Measurements from ENCODE around the gene SCYGR3. TPM values are rescaled to one million over a fixed set of nuclear protein-coding genes. Genes with fewer than 3 reads are reported as not detected.

The SCYGR3 gene
- total RNA-seq, 1 donor from 2014 or later = not detected

DNA sequence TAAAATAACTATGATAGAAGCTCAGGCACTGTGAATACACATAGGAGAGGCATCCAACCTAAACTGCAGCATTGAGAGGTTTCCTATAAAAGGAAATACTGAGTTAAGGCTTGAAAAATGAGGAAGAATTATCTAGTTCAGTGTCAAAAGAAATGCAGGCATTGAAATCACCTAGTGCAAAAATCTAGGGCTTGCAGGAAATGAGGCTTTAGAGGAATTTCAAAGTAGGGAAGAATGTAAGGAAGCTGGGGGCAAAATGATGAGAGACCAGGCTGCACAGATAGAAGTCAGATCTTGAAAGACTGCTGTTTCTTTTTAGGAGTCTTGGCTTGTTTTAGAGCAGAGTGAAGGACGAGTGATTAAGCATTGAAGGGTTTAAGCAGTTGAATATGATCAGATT is 44.0 kb downstream of the SCYGR3 start:
- H3K27me3 Mint-ChIP-seq (ENCODE audit: unreplicated experiment) = peaks cover 1% of the 10 kb centered on the region
- no peak overlapping the region for H3K4me3 Mint-ChIP-seq (ENCODE audit: unreplicated experiment)
- H3K4me1 Mint-ChIP-seq (ENCODE audit: unreplicated experiment) = peaks cover 18% of the 10 kb centered on the region
- H3K9me3 Mint-ChIP-seq (ENCODE audit: unreplicated experiment) = no peaks in the 10 kb centered on the region
- H3K36me3 Mint-ChIP-seq (ENCODE audit: low read depth, unreplicated experiment) = no peaks in the 10 kb centered on the region
- DNase-seq (ENCODE audit: low spot score) = no peak
- peak overlapping the region; percentile 72 for H3K27ac Mint-ChIP-seq (ENCODE audit: unreplicated experiment)
- TF ChIP-seq, protein P1, sequence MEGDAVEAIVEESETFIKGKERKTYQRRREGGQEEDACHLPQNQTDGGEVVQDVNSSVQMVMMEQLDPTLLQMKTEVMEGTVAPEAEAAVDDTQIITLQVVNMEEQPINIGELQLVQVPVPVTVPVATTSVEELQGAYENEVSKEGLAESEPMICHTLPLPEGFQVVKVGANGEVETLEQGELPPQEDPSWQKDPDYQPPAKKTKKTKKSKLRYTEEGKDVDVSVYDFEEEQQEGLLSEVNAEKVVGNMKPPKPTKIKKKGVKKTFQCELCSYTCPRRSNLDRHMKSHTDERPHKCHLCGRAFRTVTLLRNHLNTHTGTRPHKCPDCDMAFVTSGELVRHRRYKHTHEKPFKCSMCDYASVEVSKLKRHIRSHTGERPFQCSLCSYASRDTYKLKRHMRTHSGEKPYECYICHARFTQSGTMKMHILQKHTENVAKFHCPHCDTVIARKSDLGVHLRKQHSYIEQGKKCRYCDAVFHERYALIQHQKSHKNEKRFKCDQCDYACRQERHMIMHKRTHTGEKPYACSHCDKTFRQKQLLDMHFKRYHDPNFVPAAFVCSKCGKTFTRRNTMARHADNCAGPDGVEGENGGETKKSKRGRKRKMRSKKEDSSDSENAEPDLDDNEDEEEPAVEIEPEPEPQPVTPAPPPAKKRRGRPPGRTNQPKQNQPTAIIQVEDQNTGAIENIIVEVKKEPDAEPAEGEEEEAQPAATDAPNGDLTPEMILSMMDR (IDR thresholded peaks at IDR 0.05; ENCODE audit: unreplicated experiment) = no peak

DNA sequence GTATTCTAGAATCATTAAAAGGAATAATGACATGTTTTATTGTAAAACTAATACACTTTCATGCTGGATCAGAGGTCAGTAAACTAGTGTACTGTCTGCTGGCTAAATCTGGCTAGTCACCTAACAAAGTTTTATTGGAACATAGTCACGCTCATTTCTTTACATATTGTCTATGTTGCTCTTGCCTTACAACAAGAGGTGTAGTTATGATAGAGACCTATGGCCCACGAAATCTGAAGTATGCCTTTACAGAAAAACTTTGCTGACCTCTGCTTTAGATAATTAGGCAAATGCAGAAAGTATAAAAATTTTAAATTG is 45.8 kb downstream of the SCYGR3 start:
- peaks cover 21% of the 10 kb centered on the region for H3K4me1 Mint-ChIP-seq (ENCODE audit: unreplicated experiment)
- TF ChIP-seq, protein P1 (IDR thresholded peaks at IDR 0.05; ENCODE audit: unreplicated experiment) = no peak
- no peaks in the 10 kb centered on the region for H3K9me3 Mint-ChIP-seq (ENCODE audit: unreplicated experiment)
- no peak overlapping the region for H3K27ac Mint-ChIP-seq (ENCODE audit: unreplicated experiment)
- peaks cover 1% of the 10 kb centered on the region for H3K27me3 Mint-ChIP-seq (ENCODE audit: unreplicated experiment)
- H3K36me3 Mint-ChIP-seq (ENCODE audit: low read depth, unreplicated experiment) = no peaks in the 10 kb centered on the region
- DNase-seq (ENCODE audit: low spot score) = no peak
- H3K4me3 Mint-ChIP-seq (ENCODE audit: unreplicated experiment) = no peak overlapping the region

DNA sequence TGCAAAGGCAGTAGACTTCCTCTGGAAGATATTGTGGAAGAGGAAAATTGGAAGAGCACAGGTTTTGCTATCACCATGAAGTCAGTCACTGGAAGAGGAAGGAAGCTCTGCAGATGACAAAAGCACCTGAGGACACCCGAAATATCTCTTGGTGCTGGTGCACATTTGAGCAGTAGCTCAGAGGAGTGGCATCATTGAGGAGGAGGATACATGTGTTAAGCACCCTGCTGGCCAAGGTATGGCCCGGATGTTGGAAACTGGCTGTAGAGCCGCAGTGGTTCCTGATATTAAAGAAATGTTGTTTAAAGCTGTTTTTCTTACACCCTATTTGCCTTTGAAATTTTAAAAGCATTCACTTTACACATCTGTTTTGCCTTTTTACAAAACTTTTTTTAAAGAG is 48.6 kb downstream of the SCYGR3 start:
- Mint-ChIP-seq H3K4me1 (ENCODE audit: unreplicated experiment) (peaks cover 13% of the 10 kb centered on the region), H3K4me3 (ENCODE audit: unreplicated experiment) (no peak overlapping the region), H3K9me3 (ENCODE audit: unreplicated experiment) (no peaks in the 10 kb centered on the region), H3K27me3 (ENCODE audit: unreplicated experiment) (no peaks in the 10 kb centered on the region), H3K27ac (ENCODE audit: unreplicated experiment) (no peak overlapping the region), H3K36me3 (ENCODE audit: low read depth, unreplicated experiment) (no peaks in the 10 kb centered on the region)
- DNase-seq (ENCODE audit: low spot score) = no peak
- TF ChIP-seq, protein P1 (IDR thresholded peaks at IDR 0.05; ENCODE audit: unreplicated experiment) = no peak

DNA sequence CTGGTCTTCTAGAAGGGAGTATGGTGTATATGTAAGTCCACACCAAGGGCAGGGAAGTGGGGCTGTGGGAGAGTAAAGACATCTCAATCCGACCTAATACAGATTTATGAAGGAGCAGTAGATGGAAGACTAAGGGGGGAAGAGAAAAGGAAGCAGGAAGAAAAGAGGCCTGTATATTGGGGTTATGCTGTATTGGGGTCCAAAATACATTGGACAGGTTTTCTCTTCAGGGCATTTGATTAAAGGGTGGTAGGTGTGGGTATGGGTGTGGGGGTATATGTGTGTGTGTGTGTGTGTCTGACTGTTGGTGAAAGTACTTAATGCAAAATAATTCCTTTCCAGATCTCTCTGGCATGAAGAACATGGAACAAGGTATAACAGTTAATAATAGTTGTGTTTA is 49.6 kb downstream of the SCYGR3 start:
- no peak overlapping the region for H3K27ac Mint-ChIP-seq (ENCODE audit: unreplicated experiment)
- H3K27me3 Mint-ChIP-seq (ENCODE audit: unreplicated experiment) = no peaks in the 10 kb centered on the region
- H3K36me3 Mint-ChIP-seq (ENCODE audit: low read depth, unreplicated experiment) = no peaks in the 10 kb centered on the region
- no peak overlapping the region for H3K4me3 Mint-ChIP-seq (ENCODE audit: unreplicated experiment)
- no peaks in the 10 kb centered on the region for H3K9me3 Mint-ChIP-seq (ENCODE audit: unreplicated experiment)
- H3K4me1 Mint-ChIP-seq (ENCODE audit: unreplicated experiment) = peaks cover 4% of the 10 kb centered on the region
- no peak for DNase-seq (ENCODE audit: low spot score)
- TF ChIP-seq, protein P1 (IDR thresholded peaks at IDR 0.05; ENCODE audit: unreplicated experiment) = no peak

Other genes starting within 250 kb of the SCYGR3 start
- gene TM4SF20, start 235.5 kb downstream of the SCYGR3 start, total RNA-seq (ENCODE audit: unreplicated experiment) = not detected
- not detected for gene SCYGR1, start 226.9 kb downstream of the SCYGR3 start, total RNA-seq (ENCODE audit: unreplicated experiment)
- 70.9 TPM for gene AGFG1, start 142.7 kb downstream of the SCYGR3 start, total RNA-seq (ENCODE audit: unreplicated experiment)
- not detected for gene SCYGR2, start 15.9 kb downstream of the SCYGR3 start, total RNA-seq (ENCODE audit: unreplicated experiment)
- not detected for gene SCYGR4, start 2.7 kb upstream of the SCYGR3 start, total RNA-seq (ENCODE audit: unreplicated experiment)
- gene SCYGR5, start 52.0 kb upstream of the SCYGR3 start, total RNA-seq (ENCODE audit: unreplicated experiment) = not detected
- 0.62 TPM for gene SLC19A3, start 103.2 kb upstream of the SCYGR3 start, total RNA-seq (ENCODE audit: unreplicated experiment)
- gene SCYGR6, start 109.9 kb upstream of the SCYGR3 start, total RNA-seq (ENCODE audit: unreplicated experiment) = not detected
- gene SCYGR7, start 113.5 kb upstream of the SCYGR3 start, total RNA-seq (ENCODE audit: unreplicated experiment) = not detected
- not detected for gene SCYGR8, start 131.1 kb upstream of the SCYGR3 start, total RNA-seq (ENCODE audit: unreplicated experiment)
- gene CCL20, start 199.0 kb upstream of the SCYGR3 start, total RNA-seq (ENCODE audit: unreplicated experiment) = not detected

All from endothelial cell (in vitro differentiated cells).